Astrocyte of the hippocampus (primary cell): ENCODE results near the gene RAD21L1.
"Not testable (repeated sequence)": the region's sequence is repeated elsewhere in the genome, so short reads cannot be mapped to it uniquely, and the experiment has no call there.

Experiments used
- DNase-seq: peaks from one replicate; pipeline ENCODE4 v3.0.0; 2011; ENCODE audit warnings: low read depth, low spot score

Gene RAD21L1

GRCh38 chr20:1224205-1224890, 1.5 kb upstream of the RAD21L1 start:
- DNase-seq = no peak

- no peak for DNase-seq
These were observed 521 bp upstream of the RAD21L1 start for GRCh38 chr20:1225263-1225782.

- no peak for DNase-seq
These were observed 3.7 kb downstream of the RAD21L1 start for GRCh38 chr20:1229541-1229940.

GRCh38 chr20:1232286-1233111, 6.7 kb downstream of the RAD21L1 start:
- DNase-seq = no peak

- DNase-seq = no peak
These were observed 14.7 kb downstream of the RAD21L1 start for GRCh38 chr20:1240549-1240948.

- DNase-seq = no peak
These were observed 15.6 kb downstream of the RAD21L1 start for GRCh38 chr20:1241456-1241855.

GRCh38 chr20:1242099-1242498, 16.3 kb downstream of the RAD21L1 start:
- no peak for DNase-seq

- DNase-seq = peak; percentile 38
These were observed 16.7 kb downstream of the RAD21L1 start for GRCh38 chr20:1242530-1242929.

GRCh38 chr20:1245578-1245977, 19.7 kb downstream of the RAD21L1 start:
- no peak for DNase-seq

- no peak for DNase-seq
These were observed 21.8 kb downstream of the RAD21L1 start for GRCh38 chr20:1247689-1248088.

GRCh38 chr20:1250282-1250681, 24.4 kb downstream of the RAD21L1 start:
- not testable (repeated sequence) for DNase-seq

GRCh38 chr20:1252416-1252815, 26.6 kb downstream of the RAD21L1 start:
- DNase-seq = no peak

- no peak for DNase-seq
These were observed 28.4 kb downstream of the RAD21L1 start for GRCh38 chr20:1254254-1254653.

GRCh38 chr20:1255675-1256074, 29.8 kb downstream of the RAD21L1 start:
- no peak for DNase-seq

GRCh38 chr20:1263853-1264252, 38.0 kb downstream of the RAD21L1 start:
- no peak for DNase-seq

- DNase-seq = no peak
These were observed 38.9 kb downstream of the RAD21L1 start for GRCh38 chr20:1264727-1265126.

GRCh38 chr20:1265226-1265915, 39.5 kb downstream of the RAD21L1 start:
- no peak for DNase-seq

GRCh38 chr20:1265916-1266166, 40.0 kb downstream of the RAD21L1 start:
- no peak for DNase-seq

GRCh38 chr20:1266167-1266973, 40.5 kb downstream of the RAD21L1 start, which contains the start of gene SNPH:
Gene SNPH (plus strand): TSS chr20:1266294. CDS start chr20:1296240, 29,946 bp downstream.
- peak; percentile 85 for DNase-seq

GRCh38 chr20:1267161-1267560, 41.3 kb downstream of the RAD21L1 start:
- no peak for DNase-seq

GRCh38 chr20:1267809-1268374, 42.0 kb downstream of the RAD21L1 start:
- no peak for DNase-seq
